GM12875 (cell line): ENCODE measurements around the gene MOBP.

Source experiments
- H3K4me3 ChIP-seq: one replicate; pipeline ENCODE4 v1.5.1; 2011; ENCODE audit warnings: low read depth, low read length, control low read depth
- TF ChIP-seq, protein P1 (sequence below): IDR thresholded peaks from 2 replicates; pipeline ENCODE4 v1.5.1; 2011; ENCODE audit warnings: low read depth, mild to moderate bottlenecking, control low read depth, inconsistent platforms, low read length, moderate library complexity, borderline replicate concordance; ENCODE audit not compliant: insufficient read depth

MOBP gene

GRCh38 chr3:39497753-39498152 is 30.3 kb downstream of the MOBP start:
- H3K4me3 ChIP-seq = no peak overlapping the region
- TF ChIP-seq, protein P1, sequence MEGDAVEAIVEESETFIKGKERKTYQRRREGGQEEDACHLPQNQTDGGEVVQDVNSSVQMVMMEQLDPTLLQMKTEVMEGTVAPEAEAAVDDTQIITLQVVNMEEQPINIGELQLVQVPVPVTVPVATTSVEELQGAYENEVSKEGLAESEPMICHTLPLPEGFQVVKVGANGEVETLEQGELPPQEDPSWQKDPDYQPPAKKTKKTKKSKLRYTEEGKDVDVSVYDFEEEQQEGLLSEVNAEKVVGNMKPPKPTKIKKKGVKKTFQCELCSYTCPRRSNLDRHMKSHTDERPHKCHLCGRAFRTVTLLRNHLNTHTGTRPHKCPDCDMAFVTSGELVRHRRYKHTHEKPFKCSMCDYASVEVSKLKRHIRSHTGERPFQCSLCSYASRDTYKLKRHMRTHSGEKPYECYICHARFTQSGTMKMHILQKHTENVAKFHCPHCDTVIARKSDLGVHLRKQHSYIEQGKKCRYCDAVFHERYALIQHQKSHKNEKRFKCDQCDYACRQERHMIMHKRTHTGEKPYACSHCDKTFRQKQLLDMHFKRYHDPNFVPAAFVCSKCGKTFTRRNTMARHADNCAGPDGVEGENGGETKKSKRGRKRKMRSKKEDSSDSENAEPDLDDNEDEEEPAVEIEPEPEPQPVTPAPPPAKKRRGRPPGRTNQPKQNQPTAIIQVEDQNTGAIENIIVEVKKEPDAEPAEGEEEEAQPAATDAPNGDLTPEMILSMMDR = no peak

DNA sequence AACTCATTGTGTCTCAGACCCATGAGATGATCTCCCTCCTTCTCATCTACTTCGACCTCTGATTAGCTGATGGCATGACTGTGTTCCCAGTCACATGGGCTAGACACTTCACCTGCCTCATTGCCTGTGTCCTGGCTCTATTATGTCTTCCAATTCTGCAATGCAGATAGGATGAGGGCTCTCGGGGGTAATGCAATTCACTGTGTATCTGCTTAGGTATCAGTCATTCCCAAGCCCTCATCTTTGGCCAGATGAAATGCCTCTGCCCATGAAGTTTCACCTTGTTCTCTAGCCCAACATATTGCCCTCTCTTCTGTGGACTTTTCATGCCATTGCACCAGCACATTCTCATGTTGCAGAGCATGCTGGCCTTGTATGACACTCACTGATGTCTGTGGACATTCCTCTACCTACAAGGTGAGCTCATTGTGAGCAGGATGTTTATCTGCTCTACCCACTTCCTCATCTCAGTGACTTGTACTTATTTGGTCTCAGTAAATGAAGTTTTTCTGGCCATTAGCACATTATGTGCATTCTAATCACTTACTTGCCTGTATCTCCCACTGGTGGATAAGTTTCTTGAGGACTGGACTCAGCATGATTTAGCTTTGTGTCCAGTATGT is 32.3 kb downstream of the MOBP start:
- H3K4me3 ChIP-seq = no peak overlapping the region
- TF ChIP-seq, protein P1 = no peak

GRCh38 chr3:39501059-39501458 is 33.6 kb downstream of the MOBP start:
- TF ChIP-seq, protein P1 = no peak
- H3K4me3 ChIP-seq = no peak overlapping the region

DNA sequence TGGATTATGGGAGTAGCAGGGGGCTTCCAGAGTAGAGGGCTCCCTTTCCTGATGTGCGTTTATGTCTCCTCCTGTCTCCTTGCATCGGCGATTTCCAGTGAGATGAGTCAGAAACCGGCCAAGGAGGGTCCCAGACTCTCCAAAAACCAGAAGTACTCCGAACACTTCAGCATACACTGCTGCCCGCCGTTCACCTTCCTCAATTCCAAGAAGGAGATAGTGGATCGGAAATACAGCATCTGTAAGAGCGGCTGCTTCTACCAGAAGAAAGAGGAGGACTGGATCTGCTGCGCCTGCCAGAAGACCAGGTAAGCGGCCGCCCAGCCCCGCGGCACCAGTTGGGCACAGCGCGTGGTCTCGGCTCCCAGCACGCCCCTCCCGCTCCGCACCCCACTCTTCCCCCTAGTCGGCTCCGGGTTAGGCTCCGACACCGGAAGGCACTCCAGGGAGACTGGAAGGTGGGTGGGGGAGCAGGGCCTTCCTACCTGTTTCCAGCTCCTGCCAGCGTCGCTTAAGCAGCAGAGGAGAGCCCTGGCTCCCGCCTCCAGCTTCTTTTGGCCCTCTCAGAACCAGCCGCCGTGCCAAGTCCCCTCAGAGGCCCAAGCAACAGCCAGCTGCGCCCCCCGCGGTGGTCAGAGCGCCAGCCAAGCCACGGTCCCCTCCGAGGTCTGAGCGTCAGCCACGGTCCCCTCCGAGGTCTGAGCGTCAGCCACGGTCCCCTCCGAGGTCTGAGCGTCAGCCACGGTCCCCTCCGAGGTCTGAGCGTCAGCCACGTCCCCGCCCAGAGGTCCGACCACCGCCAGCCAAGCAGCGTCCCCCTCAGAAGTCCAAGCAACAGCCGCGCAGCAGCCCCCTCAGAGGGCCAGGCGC is 34.7 kb downstream of the MOBP start:
- TF ChIP-seq, protein P1 = no peak
- H3K4me3 ChIP-seq = no peak overlapping the region

GRCh38 chr3:39502838-39503145 is 35.3 kb downstream of the MOBP start:
- no peak overlapping the region for H3K4me3 ChIP-seq
- TF ChIP-seq, protein P1 = no peak

DNA sequence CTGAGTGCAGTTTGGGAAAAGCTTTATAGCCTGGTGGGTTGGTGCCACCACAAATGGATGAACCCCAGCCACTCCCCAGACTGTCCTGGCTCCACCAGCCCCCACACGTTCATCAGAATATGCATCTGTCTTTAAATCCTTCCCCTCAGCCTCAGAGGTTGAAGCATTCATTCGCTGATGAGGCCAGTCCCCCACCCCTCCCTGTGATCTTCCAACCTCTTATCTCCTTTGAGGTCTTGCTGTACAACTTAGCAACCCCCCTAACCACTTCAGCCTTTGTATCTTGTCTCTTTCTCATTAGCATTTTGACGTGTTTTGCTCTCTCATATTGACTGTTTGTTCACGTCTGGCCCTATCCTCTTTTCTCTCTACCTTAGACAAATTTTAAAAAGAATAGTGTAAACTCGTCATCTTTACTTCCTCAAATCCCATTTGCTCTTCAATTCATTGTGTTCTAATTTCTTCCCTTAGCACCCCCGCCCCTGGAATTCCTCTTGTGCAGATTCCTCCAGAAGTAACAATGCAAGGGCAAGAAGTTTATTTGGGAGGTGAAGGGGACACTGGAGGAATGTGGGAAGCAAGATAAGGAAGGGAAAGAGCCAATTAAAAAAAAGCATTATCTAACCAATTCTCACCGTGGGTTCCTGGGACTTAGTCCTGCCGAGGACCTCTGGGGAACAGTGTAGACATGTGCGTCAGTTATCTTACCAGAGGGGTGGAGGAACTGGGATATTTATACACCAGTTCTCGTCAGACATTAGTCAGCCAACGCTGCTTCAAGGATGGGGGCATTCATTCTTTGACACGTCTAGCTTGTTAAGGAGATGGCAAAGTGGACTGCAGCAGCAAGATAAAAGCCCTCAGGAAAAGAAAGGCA is 38.6 kb downstream of the MOBP start:
- TF ChIP-seq, protein P1 = no peak
- no peak overlapping the region for H3K4me3 ChIP-seq
